CD4-positive, alpha-beta T cell (primary cell): Measurements from ENCODE around the gene RNF32. TPM values are rescaled to one million over a fixed set of nuclear protein-coding genes. Genes with fewer than 3 reads are reported as not detected.
A peak's percentile ranks its signal among the peaks of the same experiment; 100 is the strongest.

Experiments used
- ATAC-seq: fragments of 200-7000 bp; cut with Tn5 transposase; one replicate; pipeline ENCODE4 v1.10.0; 2022; ENCODE audit warnings: mild to moderate bottlenecking; ENCODE audit not compliant: poor library complexity
- CTCF ChIA-PET: fragments of 350-600 bp; sonication (Branson Sonifier 250); formaldehyde crosslinking; loops from one replicate; lab custom pipeline; 2021; ENCODE audit warnings: antibody characterized with exemption, inconsistent platforms; lab: Charles Lee
- POLR2A ChIA-PET: fragments of 350-600 bp; sonication (Branson Sonifier 250); formaldehyde crosslinking; loops from one replicate; lab custom pipeline; 2021; ENCODE audit warnings: antibody characterized with exemption, inconsistent platforms; lab: Charles Lee
- DNase-seq, 14 experiments: peaks; one replicate each; pipeline ENCODE4 v3.0.0-alpha.2; 2013 to 2020; ENCODE audit warnings: mixed read lengths in 2 of 14
- H3K27ac ChIP-seq, 2 donors: one replicate each; pipeline versions ENCODE4 v1.5.1 to v1.7.0; 2013; ENCODE audit warnings: low read length in 2 of 2, low read depth in 1 of 2, mild to moderate bottlenecking in 1 of 2
- H3K27me3 ChIP-seq, 2 experiments: 1 replicate in 1 of 2; 2 replicates in 1 of 2; pipeline versions ENCODE4 v1.6.1 to v1.7.0; 2013; ENCODE audit warnings: low read length in 2 of 2, control low read depth in 1 of 2, mild to moderate bottlenecking in 1 of 2, moderate library complexity in 1 of 2; ENCODE audit not compliant: insufficient read depth in 2 of 2, control insufficient read depth in 1 of 2
- H3K36me3 ChIP-seq: one replicate; pipeline ENCODE4 v1.6.1; 2013; ENCODE audit warnings: low read length, control low read depth; ENCODE audit not compliant: insufficient read depth
- H3K4me1 ChIP-seq: one replicate; pipeline ENCODE4 v1.6.1; 2013; ENCODE audit warnings: low read length, control low read depth; ENCODE audit not compliant: insufficient read depth
- H3K4me3 ChIP-seq: one replicate; pipeline ENCODE4 v1.5.1; 2013; ENCODE audit warnings: mild to moderate bottlenecking, low read length, moderate library complexity
- H3K9me3 ChIP-seq, 2 experiments: 1 replicate in 1 of 2; 2 replicates in 1 of 2; pipeline versions ENCODE4 v1.6.1 to v1.7.0; 2013; ENCODE audit warnings: low read length in 2 of 2, mild to moderate bottlenecking in 2 of 2, control low read depth in 1 of 2, moderate library complexity in 1 of 2; ENCODE audit not compliant: control insufficient read depth in 1 of 2, insufficient read depth in 1 of 2
- H3K27ac Mint-ChIP-seq: one replicate; pipeline ENCODE4 v1.8.0; 2020; ENCODE audit warnings: mixed read lengths
- H3K27me3 Mint-ChIP-seq: one replicate; pipeline ENCODE4 v1.8.0; 2021; ENCODE audit warnings: mixed read lengths
- H3K36me3 Mint-ChIP-seq: one replicate; pipeline ENCODE4 v1.8.0; 2021; ENCODE audit warnings: low read depth, mixed read lengths
- H3K4me1 Mint-ChIP-seq: one replicate; pipeline ENCODE4 v1.8.0; 2021; ENCODE audit warnings: low read depth, mixed read lengths
- H3K4me3 Mint-ChIP-seq: one replicate; pipeline ENCODE4 v1.8.0; 2020; ENCODE audit warnings: mild to moderate bottlenecking, mixed read lengths
- H3K9me3 Mint-ChIP-seq: one replicate; pipeline ENCODE4 v1.8.0; 2020; ENCODE audit warnings: mixed read lengths
- intact Hi-C, 2 experiments: fragments of 100-400 bp; cut with DNase I in 1 of 2; cut with micrococcal nuclease in 1 of 2; formaldehyde crosslinking; loops; one replicate each; pipeline versions ENCODE4 v1.15.1 to v1.9.0; 2023 to 2025; cut with DNase I, micrococcal nuclease
- total RNA-seq, 174 experiments: library from RNA in 2 of 174; stranded (reverse) in 2 of 174; gene quantifications; one replicate each; pipeline ENCODE4 v1.2.3 and lab custom pipeline; 2021 to 2026
- TF ChIP-seq, protein P1 (sequence below): fragments of 200-600 bp; IDR thresholded peaks from one replicate; pipeline ENCODE4 v1.8.0; 2022; ENCODE audit warnings: antibody characterized with exemption, mild to moderate bottlenecking

The RNF32 gene
- total RNA-seq, 2 experiments from 2014 or later: 0.99 TPM; not detected in 1

DNA sequence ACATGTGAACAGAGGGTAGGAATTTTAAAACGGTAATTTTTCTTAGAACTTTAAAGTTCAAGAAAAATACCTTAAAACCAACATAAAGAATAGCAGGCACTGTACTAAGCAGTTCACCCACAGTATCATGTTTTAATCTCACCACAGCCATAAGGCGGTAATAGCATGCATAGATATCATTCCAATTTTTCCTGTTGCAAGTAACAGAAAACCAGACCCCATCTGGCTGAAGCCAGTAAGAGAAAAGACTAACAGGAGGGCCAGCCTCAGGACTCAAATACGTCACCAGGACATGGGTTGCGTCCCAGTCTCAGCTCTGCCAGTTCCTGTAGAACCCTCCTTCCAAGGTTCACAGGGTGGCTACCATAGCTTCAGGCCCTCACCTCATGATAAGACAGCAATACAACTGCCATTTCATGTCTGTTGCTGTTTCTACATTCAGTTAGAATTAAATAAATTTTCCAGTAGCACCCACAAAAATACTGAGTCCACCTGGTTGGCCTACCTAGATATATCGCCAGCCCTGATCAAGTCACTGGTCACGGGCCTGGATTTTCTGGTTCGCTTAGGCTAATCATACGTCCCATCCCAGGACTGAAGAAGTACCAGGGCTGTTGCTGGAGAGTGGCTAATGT is 2.0 kb upstream of the RNF32 start:
- DNase-seq: no peak
- H3K36me3 Mint-ChIP-seq: no peaks in the 10 kb centered on the region
- H3K4me1 Mint-ChIP-seq: peaks cover 18% of the 10 kb centered on the region
- ChIA-PET POLR2A (no interaction called here), CTCF (no interaction called here)
- Histone ChIP-seq H3K4me3 (no peak overlapping the region), H3K9me3 (peaks cover 0 to 14% of the 10 kb centered on the region in 2 experiments), H3K27me3 (no peaks in the 10 kb centered on the region), H3K36me3 (no peaks in the 10 kb centered on the region), H3K27ac (no peak overlapping the region), H3K4me1 (peaks cover 17% of the 10 kb centered on the region)
- intact Hi-C loops: loop anchor here in 1 of 2 experiments (10.0 kb wide), 1 partner anchor 256 kb away; the partner anchor contains the start of gene LMBR1
- H3K27ac Mint-ChIP-seq: no peak overlapping the region
- ATAC-seq: no peak
- peaks cover 2% of the 10 kb centered on the region for H3K9me3 Mint-ChIP-seq
- TF ChIP-seq, protein P1, sequence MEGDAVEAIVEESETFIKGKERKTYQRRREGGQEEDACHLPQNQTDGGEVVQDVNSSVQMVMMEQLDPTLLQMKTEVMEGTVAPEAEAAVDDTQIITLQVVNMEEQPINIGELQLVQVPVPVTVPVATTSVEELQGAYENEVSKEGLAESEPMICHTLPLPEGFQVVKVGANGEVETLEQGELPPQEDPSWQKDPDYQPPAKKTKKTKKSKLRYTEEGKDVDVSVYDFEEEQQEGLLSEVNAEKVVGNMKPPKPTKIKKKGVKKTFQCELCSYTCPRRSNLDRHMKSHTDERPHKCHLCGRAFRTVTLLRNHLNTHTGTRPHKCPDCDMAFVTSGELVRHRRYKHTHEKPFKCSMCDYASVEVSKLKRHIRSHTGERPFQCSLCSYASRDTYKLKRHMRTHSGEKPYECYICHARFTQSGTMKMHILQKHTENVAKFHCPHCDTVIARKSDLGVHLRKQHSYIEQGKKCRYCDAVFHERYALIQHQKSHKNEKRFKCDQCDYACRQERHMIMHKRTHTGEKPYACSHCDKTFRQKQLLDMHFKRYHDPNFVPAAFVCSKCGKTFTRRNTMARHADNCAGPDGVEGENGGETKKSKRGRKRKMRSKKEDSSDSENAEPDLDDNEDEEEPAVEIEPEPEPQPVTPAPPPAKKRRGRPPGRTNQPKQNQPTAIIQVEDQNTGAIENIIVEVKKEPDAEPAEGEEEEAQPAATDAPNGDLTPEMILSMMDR: no peak
- peak overlapping the region; percentile 79 for H3K4me3 Mint-ChIP-seq
- H3K27me3 Mint-ChIP-seq: peaks cover 67% of the 10 kb centered on the region

DNA sequence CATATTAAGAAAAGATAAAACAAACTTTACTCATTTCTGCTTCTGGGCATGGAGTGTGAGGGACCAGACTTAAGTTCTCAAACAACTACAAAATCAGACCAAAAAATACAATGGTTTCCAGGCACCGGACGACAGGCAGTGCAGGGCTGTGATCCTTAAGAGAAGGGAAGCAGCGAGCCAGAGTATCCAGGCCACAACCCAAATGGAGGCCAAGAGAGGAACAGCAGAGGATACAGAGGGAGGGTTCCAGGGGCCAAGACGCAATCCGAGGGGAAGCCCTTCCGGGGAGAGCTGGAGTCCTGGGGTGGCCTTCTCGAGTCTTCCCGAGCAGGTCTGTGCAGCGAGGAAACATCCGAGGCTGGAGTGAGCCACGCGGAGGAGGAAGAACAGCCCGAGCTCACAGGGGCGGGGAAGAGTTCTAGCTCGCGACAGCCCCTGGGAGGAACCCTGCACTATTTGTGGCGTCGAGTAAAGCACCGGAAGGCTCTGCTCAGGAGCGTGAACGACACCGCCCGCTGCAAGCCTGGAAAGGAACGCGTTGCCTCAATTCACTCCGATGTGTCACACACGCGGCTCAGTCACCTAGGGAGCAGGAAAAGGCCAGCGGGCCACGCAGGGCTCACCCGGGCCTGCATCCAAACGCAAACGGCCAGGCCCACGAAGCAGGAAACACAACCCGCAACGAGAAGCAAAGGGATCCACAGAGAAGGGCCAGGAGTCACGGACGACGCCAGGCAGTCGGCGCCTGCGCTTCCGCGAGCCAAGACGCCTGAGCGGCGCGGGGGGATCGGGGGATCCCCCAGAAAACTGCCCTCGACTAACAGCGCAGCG is 933 bp upstream of the RNF32 start:
- peak in 1 of 14 experiments; percentile 3 for DNase-seq
- Mint-ChIP-seq H3K4me3 (peak overlapping the region; percentile 79), H3K27me3 (peaks cover 66% of the 10 kb centered on the region), H3K9me3 (peaks cover 2% of the 10 kb centered on the region), H3K27ac (peak overlapping the region; percentile 85), H3K4me1 (peaks cover 18% of the 10 kb centered on the region), H3K36me3 (no peaks in the 10 kb centered on the region)
- ChIA-PET CTCF (no interaction called here), POLR2A (no interaction called here)
- Histone ChIP-seq H3K27ac (no peak overlapping the region), H3K4me1 (peaks cover 17% of the 10 kb centered on the region), H3K27me3 (no peaks in the 10 kb centered on the region), H3K4me3 (peak overlapping the region; percentile 64), H3K36me3 (no peaks in the 10 kb centered on the region), H3K9me3 (peaks cover 0 to 14% of the 10 kb centered on the region in 2 experiments)
- intact Hi-C loops: loop anchor here (2.0 to 10.0 kb wide), 3 partner anchors 27 to 995 kb away; partner anchors contain the start of genes LMBR1 (in 1 of the 2) and RBM33 (in 1 of the 2)
- ATAC-seq: peak; percentile 12
- TF ChIP-seq, protein P1: no peak

DNA sequence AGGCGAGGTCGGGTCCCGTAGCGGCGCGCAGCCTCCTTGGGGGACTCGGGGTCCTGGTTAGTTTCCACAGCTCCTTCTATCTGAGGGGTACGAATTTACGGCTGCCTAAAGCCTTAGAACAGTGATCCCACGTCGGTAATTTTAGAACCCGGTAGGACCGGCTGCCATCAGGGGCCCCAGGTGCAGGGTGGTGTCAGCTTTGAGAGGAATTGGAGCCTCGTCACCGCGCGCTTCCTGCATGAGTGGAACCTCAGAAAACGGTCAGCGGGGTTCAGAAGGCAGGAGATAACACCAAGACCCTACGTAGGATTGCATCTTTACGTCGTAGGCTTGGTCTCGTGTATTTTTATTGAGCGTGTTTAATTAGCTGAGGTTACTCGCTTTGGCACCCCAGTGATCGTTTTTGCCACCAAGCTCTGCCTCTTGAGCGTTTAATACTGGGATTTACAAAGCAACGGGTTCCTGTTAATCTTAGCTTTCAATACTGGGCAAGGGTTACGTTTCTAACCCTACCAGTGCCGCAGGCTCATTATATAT is 443 bp downstream of the RNF32 start:
- H3K36me3 Mint-ChIP-seq: no peaks in the 10 kb centered on the region
- ChIA-PET CTCF (no interaction called here), POLR2A (interaction anchor here (1.0 to 1.3 kb wide), 4 partner anchors 27 to 252 kb away, joined by 3 to 7 read pairs (median 4); partner anchors contain the start of gene LMBR1)
- peaks cover 2% of the 10 kb centered on the region for H3K9me3 Mint-ChIP-seq
- Histone ChIP-seq H3K27me3 (no peaks in the 10 kb centered on the region), H3K9me3 (peaks cover 0 to 14% of the 10 kb centered on the region in 2 experiments), H3K36me3 (no peaks in the 10 kb centered on the region), H3K4me1 (peaks cover 17% of the 10 kb centered on the region), H3K4me3 (peak overlapping the region; percentile 64), H3K27ac (peak overlapping the region; percentile 53 to 78)
- peaks cover 18% of the 10 kb centered on the region for H3K4me1 Mint-ChIP-seq
- H3K27me3 Mint-ChIP-seq: peaks cover 73% of the 10 kb centered on the region
- peak overlapping the region; percentile 89 for H3K4me3 Mint-ChIP-seq
- intact Hi-C loops: loop anchor here (2.0 to 10.0 kb wide), 2 partner anchors 28 to 996 kb away; partner anchors contain the start of gene RBM33 (in 1 of the 2)
- H3K27ac Mint-ChIP-seq: peak overlapping the region; percentile 85
- DNase-seq (peak in 13 of 14 experiments; percentile 19 to 71 (median 41)), ATAC-seq (peak; percentile 62)
- TF ChIP-seq, protein P1: no peak
